GM23248 (cell line): ENCODE data around the gene SPP1. TPM values are rescaled to one million over a fixed set of nuclear protein-coding genes. Genes with fewer than 3 reads are reported as not detected.
"Not testable (repeated sequence)": the region's sequence is repeated elsewhere in the genome, so short reads cannot be mapped to it uniquely, and the experiment has no call there.

ENCODE experiments used
- DNase-seq: peaks from one replicate; pipeline ENCODE4 v3.0.0-alpha.2; 2015
- H2AFZ ChIP-seq: fragments of 200-600 bp; sonication (generic); 2 replicates; pipeline ENCODE4 v1.6.1; 2016; ENCODE audit warnings: antibody characterized with exemption
- H3F3A ChIP-seq: fragments of 200-600 bp; sonication (generic); 2 replicates; pipeline ENCODE4 v1.6.1; 2016; ENCODE audit warnings: mild to moderate bottlenecking, antibody characterized with exemption, mixed run types; ENCODE audit not compliant: insufficient read depth
- H3K27ac ChIP-seq: fragments of 200-600 bp; sonication (generic); 2 replicates; pipeline ENCODE4 v1.5.1; 2016; ENCODE audit warnings: mild to moderate bottlenecking
- H3K27me3 ChIP-seq: fragments of 200-600 bp; sonication (generic); replicated peaks from 2 replicates; pipeline ENCODE4 v1.6.1; 2016; ENCODE audit warnings: mild to moderate bottlenecking; ENCODE audit not compliant: insufficient read depth
- H3K36me3 ChIP-seq: fragments of 200-600 bp; sonication (generic); 2 replicates; pipeline ENCODE4 v1.6.1; 2016; ENCODE audit warnings: low read depth, mild to moderate bottlenecking
- H3K4me1 ChIP-seq: fragments of 200-600 bp; sonication (generic); 2 replicates; pipeline ENCODE4 v1.6.1; 2016; ENCODE audit warnings: mild to moderate bottlenecking; ENCODE audit not compliant: insufficient read depth
- H3K4me2 ChIP-seq: fragments of 200-600 bp; sonication (generic); one replicate; pipeline ENCODE4 v1.6.1; 2016; ENCODE audit warnings: mild to moderate bottlenecking; ENCODE audit not compliant: unreplicated experiment
- H3K4me3 ChIP-seq: fragments of 200-600 bp; sonication (generic); 2 replicates; pipeline ENCODE4 v1.5.1; 2016; ENCODE audit warnings: mild to moderate bottlenecking
- H3K79me2 ChIP-seq: fragments of 200-600 bp; sonication (generic); 2 replicates; pipeline ENCODE4 v1.6.1; 2016; ENCODE audit warnings: mild to moderate bottlenecking; ENCODE audit not compliant: insufficient read depth
- H3K9ac ChIP-seq: fragments of 200-600 bp; sonication (generic); 2 replicates; pipeline ENCODE4 v1.6.1; 2016; ENCODE audit warnings: mild to moderate bottlenecking
- H3K9me2 ChIP-seq: fragments of 200-600 bp; sonication (generic); 2 replicates; pipeline ENCODE4 v1.6.1; 2016; ENCODE audit warnings: mixed run types, mild to moderate bottlenecking, moderate library complexity; ENCODE audit not compliant: insufficient read depth
- H3K9me3 ChIP-seq: fragments of 200-600 bp; sonication (generic); one replicate; pipeline ENCODE4 v1.6.1; 2017; ENCODE audit warnings: low read depth
- H4K20me1 ChIP-seq: fragments of 200-600 bp; sonication (generic); 2 replicates; pipeline ENCODE4 v1.6.0; 2016; ENCODE audit not compliant: insufficient read depth
- EZH2 ChIP-seq: fragments of 200-600 bp; sonication (generic); IDR thresholded peaks from 2 replicates; pipeline ENCODE4 v1.6.1; 2018; ENCODE audit warnings: antibody characterized with exemption, mild to moderate bottlenecking; ENCODE audit not compliant: insufficient read depth, poor library complexity, severe bottlenecking
- EZH2phosphoT487 ChIP-seq: fragments of 200-600 bp; sonication (generic); IDR thresholded peaks from 2 replicates; pipeline ENCODE4 v1.6.1; 2018; ENCODE audit warnings: antibody characterized with exemption, moderate library complexity, mild to moderate bottlenecking, low read depth; ENCODE audit not compliant: insufficient read depth
- WGBS, 2 experiments: methylation state at CpG; one replicate each; pipeline ENCODE4 v1.1.6; 2015 to 2017; ENCODE audit warnings: low lambda C conversion rate in 2 of 2, low coverage in 1 of 2; ENCODE audit errors: missing lambda C conversion rate in 2 of 2; 5-methylcytosine and 5-hydroxymethylcytosine counted together
- in situ Hi-C: fragments of 300-500 bp; cut with MboI; formaldehyde crosslinking; loops from 2 replicates; pipeline ENCODE4 v1.15.0; 2020
- polyA plus RNA-seq: library from polyadenylated mRNA; unstranded; fragments of >200 nt; fragmentation: Nextera tagmentation; extraction: Ambion mirVana; gene quantifications from 2 replicates; pipeline ENCODE4 v1.2.1, GENCODE V29; 2016
- total RNA-seq: library from RNA; depleted of rRNA; stranded (reverse); fragments of >200 nt; shearing (Covaris generic); gene quantifications from 2 replicates; pipeline ENCODE4 v1.2.3, GENCODE V29; 2014

The SPP1 gene
- total and polyA plus RNA-seq, 2 experiments from 2014 or later, result 3.1 to 3.5 TPM

DNA sequence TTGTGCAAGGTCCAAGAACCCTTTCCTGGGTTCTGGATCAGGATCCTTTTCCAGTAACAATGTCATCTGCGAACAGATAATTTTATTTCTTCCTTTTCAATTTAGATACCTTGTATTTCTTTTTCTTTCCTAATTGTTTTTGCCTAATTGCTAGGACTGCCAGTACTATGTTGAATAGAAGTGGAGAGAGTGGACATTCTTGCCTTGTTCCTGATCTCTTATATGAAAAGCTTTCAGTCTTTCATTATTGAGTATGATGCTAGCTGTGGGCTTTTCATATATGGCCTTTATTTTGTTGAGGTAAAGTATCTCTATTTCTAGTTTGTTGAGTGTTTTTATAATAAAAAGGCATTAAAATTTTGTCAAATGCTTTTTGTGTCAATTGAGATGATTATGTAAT lies 42.2 kb upstream of the SPP1 start:
- in situ Hi-C loops, result no loop called here
- Histone ChIP-seq H3K4me3 (no peak overlapping the region), H3K27ac (no peak overlapping the region), H3K36me3 (no peaks in the 10 kb centered on the region), H2AFZ (no peak overlapping the region), H3K27me3 (peaks cover 6% of the 10 kb centered on the region; the same call in 1 of the 2 replicates), H3K4me1 (no peaks in the 10 kb centered on the region), H3K9me2 (no peaks in the 10 kb centered on the region), H3K9ac (no peak overlapping the region), H3K4me2 (no peak overlapping the region), H4K20me1 (no peaks in the 10 kb centered on the region), H3F3A (no peaks in the 10 kb centered on the region), H3K79me2 (no peaks in the 10 kb centered on the region), H3K9me3 (no peaks in the 10 kb centered on the region)
- no peak for DNase-seq
- TF ChIP-seq EZH2phosphoT487 (no peak), EZH2 (no peak)
- WGBS, 2 experiments, result 61 to 68% methylated on average over 1 of the region's 1 CpG

DNA sequence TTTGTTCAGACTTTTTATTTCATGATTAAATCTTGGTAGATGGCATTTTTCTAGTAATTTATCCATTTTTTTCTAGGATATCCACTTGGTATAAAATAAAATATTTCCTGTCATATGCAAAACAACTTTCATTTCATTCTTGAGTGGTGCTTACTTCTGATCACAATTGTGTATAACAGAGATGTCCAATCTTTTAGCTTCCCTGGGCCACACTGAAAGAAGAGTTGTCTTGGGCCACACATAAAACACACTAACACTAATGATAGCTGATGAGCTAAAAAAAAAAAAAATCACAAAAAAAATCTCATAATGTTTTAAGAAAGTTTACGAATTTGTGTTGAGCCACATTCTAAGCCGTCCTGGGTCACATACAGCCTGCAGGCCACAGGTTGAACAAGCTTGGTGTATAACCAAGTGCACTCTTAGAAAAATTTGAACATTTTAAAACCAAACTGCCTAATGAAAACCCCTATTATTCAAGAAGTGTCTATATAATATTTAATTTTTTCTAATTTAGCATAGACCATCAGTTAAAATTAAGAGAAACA lies 41.3 kb upstream of the SPP1 start:
- H2AFZ ChIP-seq, result no peak overlapping the region
- no peak overlapping the region for H3K4me2 ChIP-seq
- no peaks in the 10 kb centered on the region for H3K9me3 ChIP-seq
- no peaks in the 10 kb centered on the region for H4K20me1 ChIP-seq
- no peak overlapping the region for H3K4me3 ChIP-seq
- peaks cover 13% of the 10 kb centered on the region; the same call in 1 of the 2 replicates for H3K27me3 ChIP-seq
- H3K79me2 ChIP-seq, result no peaks in the 10 kb centered on the region
- no peaks in the 10 kb centered on the region for H3K4me1 ChIP-seq
- WGBS, 2 experiments, result 40 to 50% methylated on average over 2 of the region's 2 CpGs
- H3K27ac ChIP-seq, result no peak overlapping the region
- no peaks in the 10 kb centered on the region for H3F3A ChIP-seq
- in situ Hi-C loops, result no loop called here
- DNase-seq, result no peak
- no peak for TF ChIP-seq EZH2
- TF ChIP-seq EZH2phosphoT487, result no peak
- no peaks in the 10 kb centered on the region for H3K36me3 ChIP-seq
- no peak overlapping the region for H3K9ac ChIP-seq
- H3K9me2 ChIP-seq, result no peaks in the 10 kb centered on the region

DNA sequence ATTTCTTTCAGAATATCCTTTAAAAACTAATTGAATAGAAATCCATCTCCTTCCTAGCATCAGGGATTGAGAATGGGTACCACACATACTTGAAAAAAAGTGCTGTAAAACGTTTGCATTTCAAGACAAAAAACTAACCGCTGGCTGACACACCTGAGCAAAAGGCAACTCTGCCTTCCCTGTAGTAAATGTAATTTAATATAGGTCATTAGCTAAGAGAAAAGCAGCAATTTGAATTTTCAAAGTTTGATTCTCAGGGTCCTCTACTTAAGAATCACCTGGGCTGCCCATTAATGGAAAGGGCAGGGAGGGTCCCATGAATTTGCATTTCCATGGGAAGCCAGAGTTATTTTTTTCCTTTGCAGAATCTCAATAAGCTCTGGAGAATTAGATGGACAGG lies 40.5 kb upstream of the SPP1 start:
- H3K9me2 ChIP-seq, result no peaks in the 10 kb centered on the region
- in situ Hi-C loops, result no loop called here

DNA sequence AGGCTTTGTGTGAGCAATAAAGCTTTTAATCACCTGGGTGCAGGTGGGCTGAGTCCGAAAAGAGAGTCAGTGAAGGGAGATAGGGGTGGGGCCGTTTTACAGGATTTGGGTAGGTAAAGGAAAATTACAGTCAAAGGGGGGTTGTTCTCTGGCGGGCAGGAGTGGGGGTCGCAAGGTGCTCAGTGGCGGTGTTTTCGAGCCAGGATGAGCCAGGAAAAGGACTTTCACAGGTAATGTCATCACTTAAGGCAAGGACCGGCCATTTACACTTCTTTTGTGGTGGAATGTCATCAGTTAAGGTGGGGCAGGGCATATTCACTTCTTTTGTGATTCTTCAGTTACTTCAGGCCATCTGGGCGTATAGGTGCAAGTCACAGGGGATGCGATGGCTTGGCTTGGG lies 39.6 kb upstream of the SPP1 start:
- H3K79me2 ChIP-seq, H3K9ac ChIP-seq, DNase-seq, H4K20me1 ChIP-seq, H3K4me1 ChIP-seq, in situ Hi-C loops, H3K4me3 ChIP-seq, H2AFZ ChIP-seq, H3K9me2 ChIP-seq, H3K4me2 ChIP-seq, H3K36me3 ChIP-seq, H3K27ac ChIP-seq, H3F3A ChIP-seq, H3K9me3 ChIP-seq: not testable (repeated sequence)
- WGBS, 2 experiments, result 32% methylated on average over 7 to 9 of the region's 9 CpGs
- peaks cover 27% of the 10 kb centered on the region; the same call in 1 of the 2 replicates for H3K27me3 ChIP-seq

More for the DNA sequence above, 40.5 kb upstream of the SPP1 start:
- no peaks in the 10 kb centered on the region for H3K79me2 ChIP-seq
- no peak for TF ChIP-seq EZH2phosphoT487
- TF ChIP-seq EZH2, result no peak
- H3K9me3 ChIP-seq, result no peaks in the 10 kb centered on the region
- H3K4me1 ChIP-seq, result no peaks in the 10 kb centered on the region
- no peak overlapping the region for H3K27ac ChIP-seq
- H4K20me1 ChIP-seq, result no peaks in the 10 kb centered on the region
- H3K36me3 ChIP-seq, result no peaks in the 10 kb centered on the region
- no peak overlapping the region for H3K4me3 ChIP-seq
- H3K9ac ChIP-seq, result no peak overlapping the region
- no peak overlapping the region for H2AFZ ChIP-seq
- 0 to 2% methylated on average over 2 of the region's 2 CpGs for WGBS, 2 experiments
- peaks cover 20% of the 10 kb centered on the region; the same call in 1 of the 2 replicates for H3K27me3 ChIP-seq
- no peak for DNase-seq
- no peak overlapping the region for H3K4me2 ChIP-seq
- H3F3A ChIP-seq, result no peaks in the 10 kb centered on the region

DNA sequence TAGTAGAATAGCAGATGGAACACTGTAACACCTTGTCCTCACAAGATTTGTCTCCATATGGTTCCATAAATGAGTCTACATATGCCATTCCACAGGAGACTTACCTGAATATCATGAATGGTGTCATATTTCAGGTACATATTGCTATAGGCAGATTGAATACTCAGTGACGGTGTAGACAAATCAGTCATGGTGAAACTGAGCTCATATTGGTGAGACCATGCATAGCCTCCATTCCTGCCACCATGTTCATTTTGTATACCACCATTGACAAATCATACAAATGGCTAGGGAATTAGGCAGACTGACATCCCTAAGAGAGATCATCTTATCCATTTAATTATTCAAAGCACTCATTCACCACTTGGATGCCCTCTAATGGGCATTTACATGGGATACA lies 38.0 kb upstream of the SPP1 start:
- H3K4me2 ChIP-seq, result no peak overlapping the region
- H3K9ac ChIP-seq, result no peak overlapping the region
- in situ Hi-C loops, result no loop called here
- H3K9me2 ChIP-seq, result no peaks in the 10 kb centered on the region
- H3K4me3 ChIP-seq, result no peak overlapping the region
- no peaks in the 10 kb centered on the region for H3F3A ChIP-seq
- WGBS, 2 experiments, result 52 to 55% methylated on average over 1 of the region's 1 CpG
- TF ChIP-seq EZH2phosphoT487 (no peak), EZH2 (no peak)
- H3K27ac ChIP-seq, result no peak overlapping the region
- peaks cover 34% of the 10 kb centered on the region; the same call in 1 of the 2 replicates for H3K27me3 ChIP-seq
- no peaks in the 10 kb centered on the region for H4K20me1 ChIP-seq
- DNase-seq, result no peak
- no peaks in the 10 kb centered on the region for H3K36me3 ChIP-seq
- no peaks in the 10 kb centered on the region for H3K9me3 ChIP-seq
- H2AFZ ChIP-seq, result no peak overlapping the region
- no peaks in the 10 kb centered on the region for H3K4me1 ChIP-seq
- no peaks in the 10 kb centered on the region for H3K79me2 ChIP-seq
